K562 (cell line): ENCODE measurements around the gene EYA2. TPM values are rescaled to one million over a fixed set of nuclear protein-coding genes. Genes with fewer than 3 reads are reported as not detected.

ENCODE experiments used
- ATAC-seq: fragments of 200-7000 bp; cut with Tn5 transposase; 3 replicates; pipeline ENCODE4 v1.9.1; 2020; ENCODE audit warnings: moderate library complexity
- BruUV-seq: library from RNA; stranded (reverse); fragments of 400-500 nt; replicated peaks from 2 replicates; lab custom pipeline; 2021; lab: Mats Ljungman, UMichigan
- CTCF ChIA-PET: fragments of 300-600 bp; formaldehyde crosslinking; extraction: SDS; loops from one replicate; lab custom pipeline; 2021; ENCODE audit warnings: low intra/inter-chr PET ratio; lab: Yijun Ruan, JAX
- POLR2A ChIA-PET: fragments of 300-600, 350-650 bp; sonication (Branson Sonifier 250); formaldehyde crosslinking; extraction: SDS; loops from one replicate; lab custom pipeline; 2021; ENCODE audit warnings: antibody characterized with exemption, inconsistent platforms; lab: Yijun Ruan, JAX
- DNase-seq, 4 experiments: peaks; one replicate each; pipeline versions ENCODE4 v3.0.0 to v3.0.0-alpha.2; 2011 to 2018; ENCODE audit warnings: low spot score in 3 of 4, mixed read lengths in 3 of 4; ENCODE audit errors: extremely low read depth in 1 of 4
- FAIRE-seq: peaks from 2 replicates; lab custom pipeline; 2011; peaks lifted over from hg19 to GRCh38; lab: Jason Lieb, UNC
- H2AFZ ChIP-seq: 2 replicates; pipeline ENCODE4 v1.6.0; 2011; ENCODE audit warnings: low read depth, low read length, control low read depth, inconsistent platforms
- H3K27ac ChIP-seq: fragments of 200-600 bp; 3 replicates; pipeline ENCODE4 v1.8.0; 2011; ENCODE audit warnings: low read depth, mild to moderate bottlenecking, control low read depth, inconsistent platforms, low read length, moderate library complexity, mixed read lengths; ENCODE audit errors: extremely low read depth
- H3K27me3 ChIP-seq, 2 experiments: fragments of 300-600 bp in 1 of 2; 2 replicates in 1 of 2; 3 replicates in 1 of 2; pipeline versions ENCODE4 v1.6.0 to v1.8.0; 2011; ENCODE audit warnings: inconsistent platforms in 2 of 2, low read length in 2 of 2, mild to moderate bottlenecking in 1 of 2, mixed read lengths in 1 of 2, moderate library complexity in 1 of 2; ENCODE audit not compliant: control insufficient read depth in 2 of 2, insufficient read depth in 2 of 2
- H3K36me3 ChIP-seq: fragments of 300-600 bp; 3 replicates; pipeline ENCODE4 v1.8.0; 2011; ENCODE audit warnings: mild to moderate bottlenecking, low read length, inconsistent platforms; ENCODE audit not compliant: control insufficient read depth, insufficient read depth
- H3K4me1 ChIP-seq, 2 experiments: fragments of 200-600 bp in 1 of 2; replicated peaks in 1 of 2; 2 replicates in 1 of 2; 3 replicates in 1 of 2; pipeline versions ENCODE4 v1.5.1 to v1.8.0; 2011; ENCODE audit warnings: inconsistent platforms in 2 of 2, low read length in 2 of 2, mild to moderate bottlenecking in 1 of 2, mixed read lengths in 1 of 2, moderate library complexity in 1 of 2; ENCODE audit not compliant: control insufficient read depth in 2 of 2, insufficient read depth in 2 of 2
- H3K4me2 ChIP-seq: 2 replicates; pipeline ENCODE4 v1.6.1; 2011; ENCODE audit warnings: low read length, control low read depth, inconsistent platforms, mixed read lengths; ENCODE audit not compliant: insufficient read depth
- H3K4me3 ChIP-seq: fragments of 200-600 bp; sonication (generic), shearing (Covaris generic); 2 replicates; pipeline ENCODE4 v1.5.1; 2016; ENCODE audit warnings: control low read depth, inconsistent platforms
- H3K79me2 ChIP-seq: fragments of 200-600 bp; 3 replicates; pipeline ENCODE4 v1.8.0; 2011; ENCODE audit warnings: low read length, inconsistent platforms; ENCODE audit not compliant: control insufficient read depth, insufficient read depth
- H3K9ac ChIP-seq, 2 experiments: 2 replicates each; pipeline versions ENCODE4 v1.6.0 to v1.6.1; 2011; ENCODE audit warnings: low read depth in 2 of 2, low read length in 2 of 2, control low read depth in 1 of 2, inconsistent platforms in 1 of 2, mild to moderate bottlenecking in 1 of 2, mixed read lengths in 1 of 2; ENCODE audit not compliant: insufficient read depth in 1 of 2
- H3K9me1 ChIP-seq: one replicate; pipeline ENCODE4 v1.6.0; 2011; ENCODE audit warnings: inconsistent platforms, mild to moderate bottlenecking, low read length, moderate library complexity; ENCODE audit not compliant: control insufficient read depth, insufficient read depth
- H3K9me3 ChIP-seq: replicated peaks from 2 replicates; pipeline ENCODE4 v1.5.1; 2011; ENCODE audit warnings: low read depth, low read length, inconsistent platforms; ENCODE audit not compliant: control insufficient read depth, insufficient read depth
- H4K20me1 ChIP-seq: replicated peaks from 2 replicates; pipeline ENCODE4 v1.6.1; 2011; ENCODE audit warnings: low read length, inconsistent platforms, mixed read lengths; ENCODE audit not compliant: control insufficient read depth, insufficient read depth
- ARNT ChIP-seq, 2 experiments: fragments of 450-650 bp; IDR thresholded peaks; 2 replicates each; pipeline ENCODE4 v1.6.1; 2016; ENCODE audit warnings: mild to moderate bottlenecking in 1 of 2
- BRF1 ChIP-seq: IDR thresholded peaks from 3 replicates; pipeline ENCODE4 v1.6.1; 2011; ENCODE audit warnings: borderline replicate concordance, mild to moderate bottlenecking; ENCODE audit not compliant: insufficient read length; ENCODE audit errors: extremely low read depth
- FOXA3 ChIP-seq, 2 experiments: fragments of 450-650 bp in 1 of 2; sonication (generic) in 1 of 2; formaldehyde crosslinking; IDR thresholded peaks in 1 of 2; conservative IDR thresholded peaks in 1 of 2; 2 replicates each; pipeline versions ENCODE4 v1.4.0 to v1.8.0; 2020 to 2022; ENCODE audit warnings: mild to moderate bottlenecking in 2 of 2, missing genetic modification reagents in 1 of 2
- GATAD2A ChIP-seq: fragments of 450-650 bp; IDR thresholded peaks from 2 replicates; pipeline ENCODE4 v1.6.1; 2017
- HDAC6 ChIP-seq: IDR thresholded peaks from 2 replicates; pipeline ENCODE4 v1.6.1; 2012; ENCODE audit warnings: low read depth, mild to moderate bottlenecking, control low read depth, inconsistent platforms, low read length, moderate library complexity
- HNRNPK ChIP-seq: fragments of 200-400 bp; formaldehyde crosslinking; IDR thresholded peaks from one replicate; pipeline ENCODE4 v1.6.1; 2018; ENCODE audit warnings: mild to moderate bottlenecking, low read depth, low read length; ENCODE audit not compliant: poor library complexity, severe bottlenecking
- LARP7 ChIP-seq: fragments of 450-650 bp; IDR thresholded peaks from 2 replicates; pipeline ENCODE4 v1.6.1; 2016
- NFXL1 ChIP-seq: fragments of 450-650 bp; formaldehyde crosslinking; IDR thresholded peaks from 2 replicates; pipeline ENCODE4 v1.4.0; 2021; ENCODE audit warnings: mild to moderate bottlenecking
- RBFOX2 ChIP-seq: fragments of 200-400 bp; formaldehyde crosslinking; IDR thresholded peaks from 2 replicates; pipeline ENCODE4 v1.6.1; 2017; ENCODE audit warnings: low read depth, mild to moderate bottlenecking, low read length, moderate library complexity
- RBM39 ChIP-seq: fragments of 200-400 bp; formaldehyde crosslinking; optimal IDR thresholded peaks from 2 replicates; pipeline ENCODE3; 2018; ENCODE audit warnings: low read depth, low read length
- SP1 ChIP-seq: sonication (generic); formaldehyde crosslinking; IDR thresholded peaks from 2 replicates; pipeline ENCODE4 v1.8.1; 2022; ENCODE audit warnings: mild to moderate bottlenecking, missing genetic modification reagents
- SRSF7 ChIP-seq: fragments of 200-400 bp; formaldehyde crosslinking; optimal IDR thresholded peaks from 2 replicates; pipeline ENCODE3; 2017; ENCODE audit warnings: mild to moderate bottlenecking, low read depth, low read length
- TBP ChIP-seq: optimal IDR thresholded peaks from 2 replicates; pipeline ENCODE3; 2011; ENCODE audit warnings: low read depth, low read length, improper control_type of control experiment
- TCF7L2 ChIP-seq: fragments of 150-350 bp; IDR thresholded peaks from 2 replicates; pipeline ENCODE4 v1.6.1; 2016; ENCODE audit warnings: low read depth, mild to moderate bottlenecking, low read length, moderate library complexity
- ZNF766 ChIP-seq: fragments of 200-800 bp; sonication (Bioruptor generic); conservative IDR thresholded peaks from 2 replicates; pipeline ENCODE4 v1.6.1; 2016; ENCODE audit warnings: missing genetic modification characterization, missing compliant biosample characterization
- WGBS: fragments of 100-300 bp; shearing (Covaris generic); methylation state at CpG from one replicate; pipeline ENCODE4 v1.1.6; 2016; ENCODE audit warnings: low coverage, mixed read lengths; ENCODE audit not compliant: insufficient coverage; ENCODE audit errors: missing lambda C conversion rate; 5-methylcytosine and 5-hydroxymethylcytosine counted together
- in situ Hi-C: fragments of 300-500 bp; cut with MboI; formaldehyde crosslinking; loops from 4 replicates; pipeline ENCODE4 v1.15.0; 2018; ENCODE audit warnings: inconsistent platforms, mixed read lengths
- intact Hi-C: fragments of 100-400 bp; cut with micrococcal nuclease; formaldehyde crosslinking; loops from 2 replicates; pipeline ENCODE4 v1.14.2; 2022
- polyA plus RNA-seq, 8 experiments: library from polyadenylated mRNA; depleted of rRNA in 4 of 8; stranded (reverse) in 5 of 8; unstranded in 3 of 8; fragments of >200 nt; fragmentation: Nextera tagmentation in 2 of 8; fragmentation: Illumina TruSeq in 1 of 8; extraction: Ambion mirVana in 2 of 8; extraction: Trizol in 1 of 8; gene quantifications; 2 replicates each; pipeline versions ENCODE4 v1.2.1 to v1.2.3, GENCODE V29; 2011 to 2014; ENCODE audit warnings: inconsistent platforms in 1 of 8, missing spikeins in 1 of 8
- total RNA-seq, 7 experiments: library from RNA; depleted of rRNA in 6 of 7; stranded (reverse); fragments of >200 nt in 6 of 7; fragmentation: Illumina TruSeq in 2 of 7; extraction: Trizol in 2 of 7; gene quantifications; 2 replicates each; pipeline versions ENCODE4 v1.2.1 to v1.2.3, GENCODE V29; 2011 to 2021; ENCODE audit warnings: low replicate concordance in 1 of 7
- TF ChIP-seq, protein P1 (sequence below): IDR thresholded peaks from 2 replicates; pipeline ENCODE4 v1.6.1; 2011; ENCODE audit not compliant: insufficient read length; ENCODE audit errors: extremely low read depth
- TF ChIP-seq, protein P2 (sequence below): sonication (generic); formaldehyde crosslinking; IDR thresholded peaks from 2 replicates; pipeline ENCODE4 v1.8.1; 2023; ENCODE audit warnings: missing genetic modification reagents, mild to moderate bottlenecking, borderline replicate concordance
- TF ChIP-seq, protein P3 (sequence below), 2 experiments: fragments of 450-650 bp in 1 of 2; sonication (generic) in 1 of 2; formaldehyde crosslinking in 1 of 2; IDR thresholded peaks in 1 of 2; conservative IDR thresholded peaks in 1 of 2; 2 replicates each; pipeline versions ENCODE4 v1.6.1 to v1.8.1; 2016 to 2023; ENCODE audit warnings: mild to moderate bottlenecking in 2 of 2, moderate library complexity in 2 of 2, inconsistent platforms in 1 of 2, missing genetic modification reagents in 1 of 2

EYA2 gene
- total and polyA plus RNA-seq, 9 of the 15 experiments (the other 6 are each of a cell fraction or from before 2014, with no cell fraction given) = 0.03 TPM; not detected in 8

DNA sequence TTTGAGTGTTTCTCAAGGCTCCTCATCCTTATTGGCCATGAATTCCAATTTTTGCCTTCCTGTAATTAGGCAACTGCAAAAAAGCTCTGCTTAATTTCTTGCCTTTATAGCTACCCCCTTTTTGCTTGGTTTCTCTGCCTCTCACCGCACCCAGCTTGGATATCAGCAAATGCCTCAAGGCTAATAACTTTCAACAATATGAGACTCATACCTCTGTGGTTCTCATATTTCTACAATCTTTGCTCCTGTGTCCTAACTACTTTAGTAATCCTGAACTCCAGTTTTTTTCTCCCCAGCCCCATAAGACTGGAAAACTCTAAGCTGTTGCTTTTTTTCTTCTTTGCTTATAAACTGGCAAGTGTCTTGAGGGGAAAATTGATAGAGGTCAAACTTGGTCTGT is 88.8 kb downstream of the EYA2 start:
- H3K4me1 ChIP-seq = no peaks in the 10 kb centered on the region
- CTCF ChIA-PET = no interaction called here
- H3K4me2 ChIP-seq = no peak overlapping the region
- no peak for ATAC-seq
- H3K9ac ChIP-seq = no peak overlapping the region
- H3K79me2 ChIP-seq = no peaks in the 10 kb centered on the region
- no peaks in the 10 kb centered on the region for H3K9me1 ChIP-seq
- no peaks in the 10 kb centered on the region for H3K9me3 ChIP-seq
- H3K4me3 ChIP-seq = no peak overlapping the region
- no peak overlapping the region for H2AFZ ChIP-seq
- POLR2A ChIA-PET = interaction anchor here (0.8 kb wide), 1 partner anchor 963 kb away, joined by 3 read pairs; no protein-coding TSS in a partner anchor
- no peak for DNase-seq
- H3K27me3 ChIP-seq = peaks cover 3 to 8% of the 10 kb centered on the region in 2 experiments; a peak in 2 of 5 replicates
- WGBS = 0% methylated on average over 1 of the region's 1 CpG
- no peaks in the 10 kb centered on the region for H4K20me1 ChIP-seq
- intact Hi-C loops (no loop called here), in situ Hi-C loops (no loop called here)
- FAIRE-seq = no peak
- no peaks in the 10 kb centered on the region for H3K36me3 ChIP-seq
- H3K27ac ChIP-seq = no peak overlapping the region
- no TSS peak for BruUV-seq
- TF ChIP-seq, protein P1, sequence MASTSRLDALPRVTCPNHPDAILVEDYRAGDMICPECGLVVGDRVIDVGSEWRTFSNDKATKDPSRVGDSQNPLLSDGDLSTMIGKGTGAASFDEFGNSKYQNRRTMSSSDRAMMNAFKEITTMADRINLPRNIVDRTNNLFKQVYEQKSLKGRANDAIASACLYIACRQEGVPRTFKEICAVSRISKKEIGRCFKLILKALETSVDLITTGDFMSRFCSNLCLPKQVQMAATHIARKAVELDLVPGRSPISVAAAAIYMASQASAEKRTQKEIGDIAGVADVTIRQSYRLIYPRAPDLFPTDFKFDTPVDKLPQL = no peak
- TF ChIP-seq, protein P2, sequence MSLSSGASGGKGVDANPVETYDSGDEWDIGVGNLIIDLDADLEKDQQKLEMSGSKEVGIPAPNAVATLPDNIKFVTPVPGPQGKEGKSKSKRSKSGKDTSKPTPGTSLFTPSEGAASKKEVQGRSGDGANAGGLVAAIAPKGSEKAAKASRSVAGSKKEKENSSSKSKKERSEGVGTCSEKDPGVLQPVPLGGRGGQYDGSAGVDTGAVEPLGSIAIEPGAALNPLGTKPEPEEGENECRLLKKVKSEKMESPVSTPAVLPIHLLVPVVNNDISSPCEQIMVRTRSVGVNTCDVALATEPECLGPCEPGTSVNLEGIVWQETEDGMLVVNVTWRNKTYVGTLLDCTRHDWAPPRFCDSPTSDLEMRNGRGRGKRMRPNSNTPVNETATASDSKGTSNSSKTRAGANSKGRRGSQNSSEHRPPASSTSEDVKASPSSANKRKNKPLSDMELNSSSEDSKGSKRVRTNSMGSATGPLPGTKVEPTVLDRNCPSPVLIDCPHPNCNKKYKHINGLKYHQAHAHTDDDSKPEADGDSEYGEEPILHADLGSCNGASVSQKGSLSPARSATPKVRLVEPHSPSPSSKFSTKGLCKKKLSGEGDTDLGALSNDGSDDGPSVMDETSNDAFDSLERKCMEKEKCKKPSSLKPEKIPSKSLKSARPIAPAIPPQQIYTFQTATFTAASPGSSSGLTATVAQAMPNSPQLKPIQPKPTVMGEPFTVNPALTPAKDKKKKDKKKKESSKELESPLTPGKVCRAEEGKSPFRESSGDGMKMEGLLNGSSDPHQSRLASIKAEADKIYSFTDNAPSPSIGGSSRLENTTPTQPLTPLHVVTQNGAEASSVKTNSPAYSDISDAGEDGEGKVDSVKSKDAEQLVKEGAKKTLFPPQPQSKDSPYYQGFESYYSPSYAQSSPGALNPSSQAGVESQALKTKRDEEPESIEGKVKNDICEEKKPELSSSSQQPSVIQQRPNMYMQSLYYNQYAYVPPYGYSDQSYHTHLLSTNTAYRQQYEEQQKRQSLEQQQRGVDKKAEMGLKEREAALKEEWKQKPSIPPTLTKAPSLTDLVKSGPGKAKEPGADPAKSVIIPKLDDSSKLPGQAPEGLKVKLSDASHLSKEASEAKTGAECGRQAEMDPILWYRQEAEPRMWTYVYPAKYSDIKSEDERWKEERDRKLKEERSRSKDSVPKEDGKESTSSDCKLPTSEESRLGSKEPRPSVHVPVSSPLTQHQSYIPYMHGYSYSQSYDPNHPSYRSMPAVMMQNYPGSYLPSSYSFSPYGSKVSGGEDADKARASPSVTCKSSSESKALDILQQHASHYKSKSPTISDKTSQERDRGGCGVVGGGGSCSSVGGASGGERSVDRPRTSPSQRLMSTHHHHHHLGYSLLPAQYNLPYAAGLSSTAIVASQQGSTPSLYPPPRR (CRISPR knock-in tag) = no peak
- TF ChIP-seq RBFOX2 = no peak
- TF ChIP-seq TBP = no peak
- TF ChIP-seq RBM39 = no peak
- TF ChIP-seq HNRNPK = no peak
- no peak for TF ChIP-seq GATAD2A
- no peak for TF ChIP-seq BRF1
- no peak for TF ChIP-seq FOXA3 (CRISPR knock-in tag; conservative IDR thresholded peaks at IDR 0.05 in 1 of 2, IDR thresholded peaks at IDR 0.05 in 1 of 2)
- TF ChIP-seq LARP7 = no peak
- TF ChIP-seq SRSF7 = no peak
- TF ChIP-seq SP1 (CRISPR knock-in tag) = no peak
- TF ChIP-seq TCF7L2 = no peak
- TF ChIP-seq NFXL1 (CRISPR knock-in tag) = no peak
- no peak for TF ChIP-seq HDAC6
- TF ChIP-seq ZNF766 (CRISPR knock-in tag) = no peak
- TF ChIP-seq ARNT (IDR thresholded peaks at IDR 0.05) = no peak
- TF ChIP-seq, protein P3, sequence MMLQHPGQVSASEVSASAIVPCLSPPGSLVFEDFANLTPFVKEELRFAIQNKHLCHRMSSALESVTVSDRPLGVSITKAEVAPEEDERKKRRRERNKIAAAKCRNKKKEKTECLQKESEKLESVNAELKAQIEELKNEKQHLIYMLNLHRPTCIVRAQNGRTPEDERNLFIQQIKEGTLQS (IDR thresholded peaks at IDR 0.05) = no peak
- TF ChIP-seq, protein P3 (CRISPR knock-in tag; conservative IDR thresholded peaks at IDR 0.05) = no peak
